GM18498 (cell line): ENCODE data around the gene DUSP8.

Source experiments
- ATAC-seq: cut with Tn5 transposase; IDR thresholded peaks from one replicate; pipeline ENCODE4 v1.9.1; 2021; ENCODE audit warnings: mild to moderate bottlenecking, moderate library complexity; ENCODE audit not compliant: unreplicated experiment

DUSP8 gene

DNA sequence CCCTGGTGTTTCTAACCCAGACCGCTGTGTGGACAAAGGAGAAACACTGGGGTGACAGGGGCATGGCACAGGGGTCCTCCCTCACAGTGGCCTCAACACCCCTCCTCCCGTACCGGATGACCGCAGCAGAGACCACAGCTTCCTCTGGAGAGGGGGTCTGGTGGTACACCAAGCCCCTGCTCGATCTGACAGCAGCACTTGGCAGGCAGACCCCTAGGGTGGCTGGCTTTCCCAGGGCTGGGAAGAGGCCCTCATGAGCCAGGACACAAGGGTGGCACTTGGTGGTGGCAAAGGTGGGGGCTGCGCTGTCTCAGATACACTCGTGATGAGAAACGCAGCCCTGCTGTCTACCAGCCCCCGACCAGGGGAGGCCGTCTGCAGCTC lies 38.7 kb downstream of the DUSP8 start:
- ATAC-seq = no peak

DNA sequence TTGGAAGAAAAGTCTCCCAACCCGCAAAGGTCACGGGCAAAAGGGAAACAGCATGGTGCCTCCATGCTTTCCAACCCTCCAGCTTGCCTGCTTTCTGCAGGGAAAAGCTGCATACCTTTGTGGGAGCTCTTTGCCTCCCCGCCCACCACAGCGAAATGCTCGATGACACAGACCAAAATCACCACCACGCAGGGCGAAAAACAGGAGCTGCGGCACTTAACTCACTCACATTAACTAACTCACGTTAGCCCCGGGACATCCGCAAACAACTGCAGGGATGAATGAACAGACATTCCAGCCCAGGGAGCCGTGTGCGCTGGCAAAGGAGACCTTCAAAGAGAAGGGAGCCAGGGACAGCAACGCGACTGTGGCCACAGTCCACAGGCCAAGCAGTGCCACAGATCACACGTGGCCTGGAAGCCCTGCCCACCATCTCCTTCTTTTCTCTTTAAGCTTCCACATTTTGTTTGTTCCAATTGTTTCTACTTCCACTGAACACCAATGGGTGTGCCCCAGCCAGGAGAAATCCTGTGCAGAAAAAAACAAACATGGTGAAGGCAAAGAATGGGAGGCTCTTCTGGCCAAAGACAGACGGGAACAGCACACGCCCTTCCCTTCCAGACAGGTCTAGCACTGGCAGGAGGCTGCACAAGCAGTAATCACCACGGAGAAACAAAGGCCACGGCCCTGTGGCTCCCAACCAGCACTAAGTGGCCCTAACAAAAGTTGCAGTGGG lies 39.3 kb downstream of the DUSP8 start:
- no peak for ATAC-seq

DNA sequence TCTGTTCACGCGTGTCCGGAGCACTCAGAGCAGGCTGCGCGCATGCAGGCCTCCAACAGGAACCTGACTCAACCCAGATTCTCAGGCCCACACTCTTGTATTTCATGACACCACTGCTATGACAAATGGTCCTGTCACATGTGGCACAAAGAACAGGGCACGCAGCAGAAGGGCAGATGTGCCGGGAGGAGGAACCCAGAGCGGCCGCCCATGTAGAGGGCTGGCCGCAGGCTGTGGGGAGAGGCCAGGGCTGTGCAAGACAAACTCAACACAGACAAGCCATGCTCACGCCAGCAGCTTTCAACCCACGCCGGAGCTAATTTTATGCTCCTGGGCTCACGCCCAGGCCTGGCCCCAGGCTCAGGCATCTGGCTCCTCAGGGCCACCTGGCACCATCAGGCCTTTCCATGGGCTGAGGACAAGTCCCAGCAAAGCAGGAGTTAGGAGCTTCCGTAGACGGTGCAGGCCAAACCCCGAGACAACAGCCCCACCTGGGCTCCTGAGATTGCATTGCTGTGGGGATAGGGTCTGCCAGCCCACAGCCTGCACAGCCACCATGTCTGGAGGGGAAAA lies 40.0 kb downstream of the DUSP8 start:
- no peak for ATAC-seq

DNA sequence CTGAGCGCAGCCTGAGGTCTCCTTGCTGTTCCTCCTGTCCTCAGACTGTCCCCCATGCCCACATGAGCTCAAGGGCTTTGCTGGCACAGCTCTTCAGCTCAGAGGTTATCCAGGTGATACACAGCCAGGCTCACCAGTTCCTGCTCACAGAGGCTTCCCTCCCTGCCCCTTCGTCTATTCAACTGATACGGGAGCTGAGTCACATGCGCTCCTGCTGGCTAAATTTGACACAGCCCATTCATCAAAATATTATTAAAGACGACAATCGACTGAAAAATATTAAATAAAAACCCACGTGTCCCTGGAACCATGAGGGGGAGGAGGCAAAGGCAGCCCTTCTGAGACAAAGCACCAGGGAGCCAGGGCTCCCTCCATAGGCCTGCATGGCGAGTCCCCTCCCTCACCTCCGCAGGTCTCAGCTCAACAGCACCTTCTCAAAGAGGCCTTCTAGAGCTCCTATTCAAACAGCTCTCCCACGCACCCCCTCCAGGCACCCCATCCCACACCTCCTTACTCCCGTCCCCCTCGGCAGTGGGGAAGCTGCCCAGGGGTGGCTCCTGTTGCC lies 40.5 kb downstream of the DUSP8 start:
- ATAC-seq = no peak

DNA sequence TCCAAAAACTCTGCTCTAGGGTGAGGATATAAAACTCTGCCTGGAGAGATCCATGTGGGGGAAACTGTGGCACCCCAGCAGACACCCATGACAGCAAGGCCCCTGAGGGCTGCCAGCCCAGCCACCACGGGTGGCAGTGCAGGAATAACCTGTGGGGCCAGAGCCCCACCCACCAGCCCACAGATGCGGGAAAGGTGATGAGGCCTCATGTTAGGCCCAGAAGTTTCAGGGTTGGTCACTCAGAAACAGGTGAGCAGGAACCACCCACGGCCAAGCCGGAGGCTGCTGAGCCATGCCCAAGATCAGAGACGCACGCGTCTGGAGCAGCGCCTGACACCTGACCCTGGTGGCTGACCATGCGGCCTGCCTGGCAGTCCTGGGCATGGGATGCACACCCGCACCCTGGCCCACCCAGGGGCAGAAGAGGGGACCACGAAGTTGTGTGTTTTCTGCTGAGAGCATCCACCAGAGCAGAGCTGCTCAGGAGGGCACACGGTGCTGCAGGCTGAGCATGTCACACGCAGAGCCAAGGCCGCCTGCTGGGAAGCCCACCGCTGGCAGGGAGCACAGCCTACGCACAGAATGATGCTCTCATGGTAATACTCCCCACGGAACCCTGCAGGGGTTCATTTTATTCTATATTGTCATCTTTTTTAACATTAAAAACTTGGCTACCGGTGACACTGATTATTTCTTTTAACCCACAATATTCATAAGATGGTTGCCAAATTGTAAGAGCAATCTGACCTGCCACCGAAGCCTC lies 41.2 kb downstream of the DUSP8 start:
- no peak for ATAC-seq

DNA sequence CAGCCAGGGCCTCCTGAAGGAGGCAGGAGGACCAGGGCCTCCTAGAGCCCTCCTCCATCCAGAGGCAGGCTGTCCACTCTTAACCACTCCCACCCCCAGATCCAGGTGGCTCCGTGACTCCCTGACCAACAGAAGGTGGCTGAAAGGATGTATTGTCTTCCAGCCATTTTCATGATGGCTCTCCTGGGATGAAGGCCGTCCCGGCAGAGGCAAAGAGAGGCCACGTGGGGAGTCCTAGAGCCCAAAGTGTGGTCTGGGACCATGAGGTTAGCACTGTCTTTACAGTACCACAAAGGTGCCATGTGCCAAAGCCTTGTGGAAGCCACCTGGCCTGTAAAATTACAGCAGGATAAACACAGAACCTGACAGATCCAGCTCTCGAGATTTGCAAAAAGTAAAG lies 42.3 kb downstream of the DUSP8 start:
- ATAC-seq = no peak

DNA sequence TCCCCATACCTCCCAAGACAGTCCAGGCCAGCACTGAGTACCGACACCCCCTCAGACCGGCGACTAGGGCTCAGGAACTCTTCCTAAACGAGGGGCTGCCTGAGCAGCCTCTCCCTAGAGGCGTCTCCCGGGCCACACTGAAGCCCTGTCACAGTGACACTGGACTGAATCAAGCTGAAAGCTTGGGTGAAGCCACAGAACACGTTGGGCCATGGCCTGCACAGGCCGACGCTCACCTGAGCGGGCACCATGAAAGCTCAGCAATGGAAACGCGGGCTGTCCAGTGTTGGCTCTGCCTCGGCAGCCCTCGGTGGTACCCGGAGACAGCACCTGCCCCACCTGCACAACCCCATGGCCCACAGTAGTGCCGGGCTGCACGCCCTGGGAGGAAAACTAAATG lies 42.8 kb downstream of the DUSP8 start:
- no peak for ATAC-seq

DNA sequence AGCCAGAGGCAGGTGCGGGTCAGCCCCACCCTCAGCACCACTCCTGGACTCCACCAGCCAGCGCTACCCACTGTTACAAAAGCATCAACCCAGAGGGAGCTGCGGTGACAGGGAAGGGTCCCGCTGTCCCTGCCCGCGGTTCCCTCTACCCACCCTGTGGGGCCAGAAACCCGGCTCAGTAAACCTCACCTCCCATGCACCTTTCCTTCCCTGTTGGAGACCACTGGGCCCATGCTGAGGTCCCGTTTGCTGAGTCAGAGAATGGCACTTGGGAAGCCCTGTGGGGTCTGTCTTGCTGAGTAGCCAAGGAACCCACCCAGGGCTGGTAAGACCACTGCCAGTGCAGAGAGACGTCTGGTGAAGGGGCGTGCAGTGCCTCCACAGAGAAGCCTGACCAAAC lies 43.4 kb downstream of the DUSP8 start:
- no peak for ATAC-seq

DNA sequence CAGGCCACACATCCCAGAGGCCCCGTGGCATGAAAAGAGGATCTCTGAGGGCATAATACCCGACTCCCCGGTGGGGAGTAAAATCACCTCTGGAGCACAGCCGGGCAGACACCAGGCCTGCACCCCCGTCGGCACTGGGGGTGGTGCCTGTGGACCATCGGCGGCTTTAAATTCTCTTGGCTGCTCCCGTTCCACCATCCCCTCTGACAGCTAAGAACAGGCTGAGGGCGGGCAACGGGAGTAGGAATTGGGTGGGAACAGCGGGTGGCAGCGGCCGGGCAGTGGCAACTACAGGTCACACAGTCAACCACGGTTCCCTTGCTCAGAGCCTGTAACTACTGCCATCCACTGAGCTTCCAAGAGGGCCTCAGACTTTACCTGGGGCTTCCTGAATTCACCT lies 45.3 kb downstream of the DUSP8 start:
- ATAC-seq = no peak

DNA sequence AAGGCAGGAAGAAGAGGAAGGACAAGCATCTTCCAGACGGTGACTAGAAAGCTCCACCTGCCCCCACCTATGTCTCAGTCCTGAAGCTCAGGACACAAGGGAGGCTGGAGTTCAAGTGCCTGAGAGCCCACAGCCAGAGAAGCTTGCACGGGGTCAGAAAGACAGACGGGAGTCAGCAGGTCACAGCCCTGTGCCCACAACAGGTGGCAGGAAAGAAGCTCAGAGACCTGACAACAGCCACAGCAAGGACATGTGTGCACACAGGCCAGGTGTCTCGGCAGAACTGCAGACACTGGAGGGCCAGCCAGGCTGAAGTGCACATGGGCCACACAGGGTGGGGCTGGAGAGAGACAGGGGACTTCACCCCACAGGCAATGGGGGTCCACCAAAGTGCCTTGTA lies 48.3 kb downstream of the DUSP8 start:
- no peak for ATAC-seq

DNA sequence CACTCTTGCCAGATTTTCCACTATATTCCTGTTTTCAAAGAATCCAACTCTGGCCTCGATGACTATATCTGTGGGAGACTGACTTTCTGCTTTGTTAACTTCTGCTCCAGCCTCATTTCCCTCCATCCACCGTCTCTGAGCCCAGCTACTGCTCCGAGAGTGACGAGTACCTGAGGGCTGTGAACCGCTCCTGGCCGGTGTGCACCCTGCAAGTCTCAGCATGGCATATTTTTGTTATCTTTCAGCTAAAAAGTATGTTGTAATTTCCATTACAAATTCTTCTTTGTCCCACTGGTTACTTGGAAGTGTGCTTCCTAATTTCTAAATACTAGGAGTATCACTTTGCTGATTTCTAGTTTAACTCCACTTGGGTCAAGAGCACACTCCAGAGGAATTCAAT lies 49.0 kb downstream of the DUSP8 start:
- no peak for ATAC-seq

DNA sequence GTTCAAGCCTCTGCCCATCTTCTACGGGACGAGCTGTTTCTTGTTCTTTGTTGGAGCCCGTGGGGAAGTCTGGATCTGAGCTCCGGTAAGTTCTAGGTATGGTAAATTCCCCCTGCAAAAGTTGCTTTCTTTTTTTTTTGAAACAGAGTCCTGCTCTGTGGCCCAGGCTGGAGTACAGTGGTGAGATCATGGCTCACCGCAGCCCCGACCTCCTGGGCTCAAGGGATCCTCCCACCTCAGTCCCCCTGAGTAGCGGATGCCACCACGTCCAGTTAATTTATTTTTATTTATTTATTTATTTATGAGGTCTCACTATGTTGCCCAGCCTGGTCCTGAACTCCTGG lies 50.0 kb downstream of the DUSP8 start:
- ATAC-seq = no peak

DNA sequence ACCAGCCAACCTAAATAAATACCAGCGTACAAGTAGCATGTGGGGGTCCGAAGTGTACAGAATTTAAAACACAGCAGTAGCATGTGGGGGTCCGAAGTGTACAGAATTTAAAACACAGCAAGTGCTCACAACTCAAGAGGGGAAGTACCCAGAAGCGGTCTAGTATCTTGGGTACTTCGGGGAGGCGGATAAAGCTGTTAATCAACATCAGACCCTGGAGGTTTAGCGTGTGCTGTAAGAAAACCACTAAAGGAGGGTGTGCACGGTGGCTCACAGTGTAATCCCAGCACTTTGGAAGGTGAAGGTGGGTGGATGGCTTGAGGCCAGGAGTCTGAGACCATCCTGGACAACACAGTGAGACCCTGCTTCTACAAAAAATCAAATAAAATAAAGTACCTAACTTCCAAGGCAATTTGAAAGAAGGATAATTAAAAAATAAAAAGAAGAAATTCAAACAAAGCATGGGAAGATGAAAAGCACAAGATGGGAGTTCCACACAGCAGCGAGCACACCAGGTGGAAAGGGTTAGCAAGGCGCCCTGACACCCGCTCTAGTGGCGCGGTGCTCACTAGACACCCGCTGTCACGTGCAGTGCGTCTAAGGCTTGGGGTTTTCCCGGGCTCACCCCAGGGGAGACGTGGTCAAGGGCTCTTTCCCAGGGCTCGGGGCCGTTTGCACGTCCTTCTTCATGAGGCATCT lies 50.5 kb downstream of the DUSP8 start:
- ATAC-seq = peak; percentile 82

DNA sequence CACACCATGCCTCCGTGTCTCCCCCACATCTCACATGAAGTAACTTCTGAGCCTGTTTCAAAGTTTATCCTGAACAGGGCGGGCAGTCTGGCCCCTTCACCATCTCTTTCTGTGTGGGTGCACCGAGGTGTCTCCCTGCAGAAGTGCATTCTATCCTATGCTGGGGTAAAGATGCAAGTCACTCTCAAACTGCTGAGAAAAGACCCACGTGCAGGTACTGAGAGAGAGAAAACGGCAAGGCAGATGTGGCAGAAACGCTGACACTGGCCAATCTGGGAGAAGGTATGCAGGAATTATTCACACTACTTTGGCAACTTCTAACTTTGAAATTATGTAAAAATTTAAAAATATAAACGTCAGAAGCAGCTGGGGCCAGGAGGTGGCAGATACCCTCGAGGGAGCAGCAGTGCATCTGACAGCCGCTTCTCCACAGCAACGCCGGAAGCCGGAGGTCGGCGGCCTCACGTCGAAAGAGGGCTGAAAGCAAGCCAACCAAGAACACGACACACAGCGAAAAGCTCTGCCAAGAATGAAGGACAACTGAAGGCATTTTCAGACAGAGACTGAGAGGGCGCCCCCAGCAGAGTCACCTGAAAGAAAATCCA lies 51.3 kb downstream of the DUSP8 start:
- ATAC-seq = no peak

DNA sequence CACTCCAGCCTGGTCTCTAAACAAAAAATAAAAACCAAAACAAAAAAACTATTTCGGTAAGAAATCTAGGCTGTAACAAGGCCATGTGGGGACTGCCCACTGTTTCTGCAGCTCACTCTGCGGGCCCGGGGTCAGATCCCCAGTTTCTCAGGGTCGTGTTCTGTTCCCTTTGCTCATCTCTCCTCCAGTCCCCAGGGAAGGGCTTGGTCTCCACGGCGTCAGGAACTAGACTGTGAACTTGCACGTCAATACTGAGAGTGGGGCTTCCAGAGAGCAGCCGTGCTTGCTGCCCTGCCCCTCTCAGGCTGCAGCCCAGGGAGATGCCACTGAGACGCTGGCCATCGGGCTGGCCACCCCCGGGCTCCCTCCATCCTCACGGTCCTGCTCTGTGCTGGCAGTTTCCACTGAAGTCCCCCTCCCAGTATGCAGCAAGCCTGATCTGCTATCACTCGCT lies 51.8 kb downstream of the DUSP8 start:
- no peak for ATAC-seq

DNA sequence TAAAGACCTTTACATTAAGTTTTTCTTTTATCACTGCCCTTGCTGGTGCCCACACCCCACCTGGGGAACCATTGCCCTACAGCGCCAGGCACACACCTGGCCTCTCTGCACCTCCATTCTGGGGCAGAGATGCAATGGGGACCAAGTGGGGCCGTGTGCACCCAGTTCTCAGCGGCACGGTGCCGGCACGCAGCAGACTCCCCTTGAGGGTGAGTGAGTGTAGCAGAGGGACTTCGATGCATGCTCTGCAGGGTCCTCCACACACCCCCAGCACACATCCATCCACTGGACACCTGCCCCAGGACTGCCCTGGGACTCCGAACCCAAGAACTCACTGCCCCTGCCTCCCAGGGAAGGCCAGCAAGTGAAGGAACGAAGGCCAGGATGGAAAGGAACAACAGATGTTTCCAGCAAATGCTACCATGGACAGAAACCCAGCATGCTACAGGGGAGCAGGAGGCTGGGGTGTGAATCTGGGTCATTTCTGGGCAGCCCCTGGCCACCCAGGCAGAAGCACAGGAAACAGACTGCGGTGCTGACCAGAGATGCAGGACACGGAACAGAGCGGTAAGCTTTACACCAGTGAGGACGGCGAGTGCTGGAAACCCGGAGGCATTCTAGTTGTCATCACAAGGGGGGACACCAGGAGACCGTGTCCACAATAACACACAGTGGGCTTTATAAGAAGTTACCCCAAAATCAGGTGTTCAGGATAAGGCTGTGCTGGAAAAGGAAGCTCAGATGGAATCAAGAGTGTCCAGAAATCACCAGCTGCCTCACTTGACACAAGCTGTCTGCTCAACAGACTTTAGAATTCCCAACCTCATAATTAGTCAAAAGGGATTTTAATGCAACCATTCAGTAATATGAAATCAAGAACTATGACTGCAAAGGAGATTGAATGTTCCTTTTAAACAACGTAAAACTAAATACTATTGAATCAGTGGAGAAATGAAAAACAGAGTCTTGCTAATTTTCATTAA lies 52.8 kb downstream of the DUSP8 start:
- ATAC-seq = no peak

DNA sequence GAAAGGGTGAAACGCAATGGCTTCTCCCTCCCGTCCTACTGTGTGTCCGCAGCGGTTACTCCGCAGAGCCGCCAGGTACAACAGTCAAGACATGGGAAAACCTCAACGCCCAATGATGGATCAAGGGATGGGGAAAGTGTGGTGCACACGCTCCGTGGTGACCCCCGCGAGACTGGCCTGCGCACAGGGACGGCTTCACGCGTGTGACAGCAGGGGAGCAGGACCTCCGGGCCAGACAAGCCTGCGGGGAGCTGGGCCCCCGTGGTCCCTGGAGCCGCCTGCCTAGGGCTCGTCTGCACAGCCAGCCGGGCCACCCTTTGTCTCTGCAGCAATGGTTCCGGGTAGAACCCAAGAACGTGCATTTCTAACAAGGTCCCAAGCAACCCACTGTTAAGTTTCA lies 53.8 kb downstream of the DUSP8 start:
- ATAC-seq = no peak

DNA sequence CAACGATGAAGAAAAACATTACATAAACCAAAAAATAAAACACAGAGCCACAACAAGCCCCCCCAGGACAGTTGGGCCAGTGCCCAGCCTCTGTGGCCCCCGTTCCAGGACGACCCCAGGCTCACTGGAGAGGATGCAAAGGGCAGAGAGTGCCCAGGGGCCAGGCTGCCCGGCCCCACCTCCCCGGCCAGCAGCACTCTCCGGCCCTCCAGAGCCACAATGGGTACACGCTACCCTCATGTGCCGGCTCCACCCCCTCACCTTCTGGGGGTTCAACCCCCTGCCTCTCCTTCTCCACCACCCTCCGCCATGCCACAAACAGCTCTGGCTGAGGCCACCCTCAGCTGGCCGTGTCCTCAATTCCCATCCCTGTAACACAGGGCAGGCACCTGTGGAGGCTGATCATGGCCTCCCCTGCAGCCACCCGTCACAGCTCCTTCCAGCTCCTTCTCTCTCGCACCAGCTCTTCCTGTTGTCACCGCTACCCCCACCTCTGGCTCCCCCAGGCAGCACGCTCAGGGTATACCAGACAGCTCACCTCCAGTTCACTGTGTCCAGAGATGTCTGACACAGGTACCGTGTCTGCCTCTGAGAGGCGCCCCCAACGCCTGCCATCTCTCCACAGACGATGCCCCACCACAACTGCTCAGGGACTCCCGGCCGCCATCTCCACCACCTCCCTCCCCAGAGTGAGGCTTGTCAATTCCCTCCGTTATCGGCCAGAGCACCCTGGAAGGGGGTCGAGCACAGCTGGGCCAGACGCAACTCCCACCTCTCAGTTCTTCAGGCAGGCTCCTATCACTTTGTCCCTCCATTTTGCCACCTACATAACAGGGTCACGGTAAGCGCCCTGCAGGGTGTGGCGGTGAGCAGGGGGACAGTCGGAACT lies 54.7 kb downstream of the DUSP8 start:
- ATAC-seq = no peak
